Measurements from ENCODE around the gene GIPC1. TPM values are rescaled to one million over a fixed set of nuclear protein-coding genes. Genes with fewer than 3 reads are reported as not detected.

GIPC1 gene
- total and polyA plus RNA-seq, 9 of the 15 experiments (the other 6 are each of a cell fraction or from before 2014, with no cell fraction given): 0.49 to 54.7 (median 24.8) TPM

DNA sequence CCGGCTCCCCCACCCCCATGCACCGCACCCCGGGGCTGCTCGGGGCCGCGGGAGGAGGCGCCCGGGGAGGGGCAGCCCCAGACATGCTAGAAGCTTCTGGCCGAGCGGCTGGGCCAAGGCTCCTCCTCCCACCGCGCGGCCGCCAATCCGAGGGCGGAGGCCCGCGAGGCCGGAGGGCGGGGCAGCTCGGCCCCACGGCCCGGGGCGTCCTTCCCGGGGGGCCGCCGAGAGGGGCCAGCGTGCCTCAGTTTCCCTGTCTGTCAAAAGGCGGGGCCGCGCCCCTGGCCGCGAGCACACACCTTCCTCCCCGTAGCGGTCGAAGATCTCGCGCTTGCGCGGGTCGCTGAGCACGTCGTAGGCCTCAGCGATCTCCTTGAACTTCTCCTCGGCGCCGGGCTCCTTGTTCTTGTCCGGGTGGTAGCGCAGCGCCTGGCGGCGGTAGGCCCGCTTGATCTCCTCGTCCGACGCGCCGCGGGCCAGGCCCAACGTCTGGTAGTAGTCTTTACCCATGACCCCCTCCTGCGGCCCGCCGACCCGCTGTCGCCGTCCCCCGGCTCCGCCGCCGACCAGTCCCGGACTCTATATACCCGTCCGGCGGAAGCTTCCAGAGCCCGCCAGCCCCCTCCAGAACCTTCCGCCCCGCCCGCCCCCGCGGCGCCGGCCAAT is 22.0 kb upstream of the GIPC1 start, which contains the start of gene DNAJB1 (continued):
- TF ChIP-seq, protein P1, sequence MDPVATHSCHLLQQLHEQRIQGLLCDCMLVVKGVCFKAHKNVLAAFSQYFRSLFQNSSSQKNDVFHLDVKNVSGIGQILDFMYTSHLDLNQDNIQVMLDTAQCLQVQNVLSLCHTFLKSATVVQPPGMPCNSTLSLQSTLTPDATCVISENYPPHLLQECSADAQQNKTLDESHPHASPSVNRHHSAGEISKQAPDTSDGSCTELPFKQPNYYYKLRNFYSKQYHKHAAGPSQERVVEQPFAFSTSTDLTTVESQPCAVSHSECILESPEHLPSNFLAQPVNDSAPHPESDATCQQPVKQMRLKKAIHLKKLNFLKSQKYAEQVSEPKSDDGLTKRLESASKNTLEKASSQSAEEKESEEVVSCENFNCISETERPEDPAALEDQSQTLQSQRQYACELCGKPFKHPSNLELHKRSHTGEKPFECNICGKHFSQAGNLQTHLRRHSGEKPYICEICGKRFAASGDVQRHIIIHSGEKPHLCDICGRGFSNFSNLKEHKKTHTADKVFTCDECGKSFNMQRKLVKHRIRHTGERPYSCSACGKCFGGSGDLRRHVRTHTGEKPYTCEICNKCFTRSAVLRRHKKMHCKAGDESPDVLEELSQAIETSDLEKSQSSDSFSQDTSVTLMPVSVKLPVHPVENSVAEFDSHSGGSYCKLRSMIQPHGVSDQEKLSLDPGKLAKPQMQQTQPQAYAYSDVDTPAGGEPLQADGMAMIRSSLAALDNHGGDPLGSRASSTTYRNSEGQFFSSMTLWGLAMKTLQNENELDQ (CRISPR knock-in tag; IDR thresholded peaks at IDR 0.05; ENCODE audit: borderline replicate concordance): no peak
- TF ChIP-seq TEAD2 (tag; IDR thresholded peaks at IDR 0.05) (no peak), ZNF134 (CRISPR knock-in tag; conservative IDR thresholded peaks at IDR 0.05) (no peak), CREB3L1 (IDR thresholded peaks at IDR 0.05; ENCODE audit: borderline replicate concordance, low read depth) (peak; percentile 55; the same call in 1 of the 2 replicates), MCM3 (IDR thresholded peaks at IDR 0.05) (no peak), PHTF2 (CRISPR knock-in tag; IDR thresholded peaks at IDR 0.05) (no peak; the same call in 1 of the 2 replicates), HSF4 (CRISPR knock-in tag; IDR thresholded peaks at IDR 0.05; ENCODE audit: borderline replicate concordance) (no peak), TCF15 (CRISPR knock-in tag; IDR thresholded peaks at IDR 0.05) (no peak), ZNF197 (CRISPR knock-in tag; IDR thresholded peaks at IDR 0.05; ENCODE audit: low read depth) (no peak), NFRKB (IDR thresholded peaks at IDR 0.05; ENCODE audit: low read depth) (no peak), ZSCAN32 (CRISPR knock-in tag; IDR thresholded peaks at IDR 0.05) (no peak), PTRF (tag; IDR thresholded peaks at IDR 0.05) (no peak), MBD1 (CRISPR knock-in tag; IDR thresholded peaks at IDR 0.05) (no peak), TCF3 (CRISPR knock-in tag; IDR thresholded peaks at IDR 0.05) (no peak), ZNF589 (CRISPR knock-in tag; IDR thresholded peaks at IDR 0.05; ENCODE audit: low read depth) (no peak), HNRNPLL (IDR thresholded peaks at IDR 0.05; ENCODE audit: low read depth, low read length, poor library complexity, severe bottlenecking) (no peak)
- TF ChIP-seq, protein P2, sequence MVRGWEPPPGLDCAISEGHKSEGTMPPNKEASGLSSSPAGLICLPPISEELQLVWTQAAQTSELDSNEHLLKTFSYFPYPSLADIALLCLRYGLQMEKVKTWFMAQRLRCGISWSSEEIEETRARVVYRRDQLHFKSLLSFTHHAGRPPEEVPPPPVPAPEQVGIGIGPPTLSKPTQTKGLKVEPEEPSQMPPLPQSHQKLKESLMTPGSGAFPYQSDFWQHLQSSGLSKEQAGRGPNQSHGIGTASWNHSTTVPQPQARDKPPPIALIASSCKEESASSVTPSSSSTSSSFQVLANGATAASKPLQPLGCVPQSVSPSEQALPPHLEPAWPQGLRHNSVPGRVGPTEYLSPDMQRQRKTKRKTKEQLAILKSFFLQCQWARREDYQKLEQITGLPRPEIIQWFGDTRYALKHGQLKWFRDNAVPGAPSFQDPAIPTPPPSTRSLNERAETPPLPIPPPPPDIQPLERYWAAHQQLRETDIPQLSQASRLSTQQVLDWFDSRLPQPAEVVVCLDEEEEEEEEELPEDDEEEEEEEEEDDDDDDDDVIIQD (CRISPR knock-in tag; IDR thresholded peaks at IDR 0.05): no peak
- TF ChIP-seq, protein P3, sequence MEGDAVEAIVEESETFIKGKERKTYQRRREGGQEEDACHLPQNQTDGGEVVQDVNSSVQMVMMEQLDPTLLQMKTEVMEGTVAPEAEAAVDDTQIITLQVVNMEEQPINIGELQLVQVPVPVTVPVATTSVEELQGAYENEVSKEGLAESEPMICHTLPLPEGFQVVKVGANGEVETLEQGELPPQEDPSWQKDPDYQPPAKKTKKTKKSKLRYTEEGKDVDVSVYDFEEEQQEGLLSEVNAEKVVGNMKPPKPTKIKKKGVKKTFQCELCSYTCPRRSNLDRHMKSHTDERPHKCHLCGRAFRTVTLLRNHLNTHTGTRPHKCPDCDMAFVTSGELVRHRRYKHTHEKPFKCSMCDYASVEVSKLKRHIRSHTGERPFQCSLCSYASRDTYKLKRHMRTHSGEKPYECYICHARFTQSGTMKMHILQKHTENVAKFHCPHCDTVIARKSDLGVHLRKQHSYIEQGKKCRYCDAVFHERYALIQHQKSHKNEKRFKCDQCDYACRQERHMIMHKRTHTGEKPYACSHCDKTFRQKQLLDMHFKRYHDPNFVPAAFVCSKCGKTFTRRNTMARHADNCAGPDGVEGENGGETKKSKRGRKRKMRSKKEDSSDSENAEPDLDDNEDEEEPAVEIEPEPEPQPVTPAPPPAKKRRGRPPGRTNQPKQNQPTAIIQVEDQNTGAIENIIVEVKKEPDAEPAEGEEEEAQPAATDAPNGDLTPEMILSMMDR (IDR thresholded peaks at IDR 0.05 in 2 of 3, conservative IDR thresholded peaks at IDR 0.05 in 1 of 3; ENCODE audit: insufficient read depth in 2 of 3, low read depth in 1 of 3, low read length in 3 of 3): 0 out of 6 replicates have a peak, but pooled peaks of 1 of the 3 experiments have one; percentile 2

Data from K562 (cell line).